ENCODE measurements around the gene METRNL.
"Not testable (repeated sequence)": the region's sequence is repeated elsewhere in the genome, so short reads cannot be mapped to it uniquely, and the experiment has no call there.

The METRNL gene

DNA sequence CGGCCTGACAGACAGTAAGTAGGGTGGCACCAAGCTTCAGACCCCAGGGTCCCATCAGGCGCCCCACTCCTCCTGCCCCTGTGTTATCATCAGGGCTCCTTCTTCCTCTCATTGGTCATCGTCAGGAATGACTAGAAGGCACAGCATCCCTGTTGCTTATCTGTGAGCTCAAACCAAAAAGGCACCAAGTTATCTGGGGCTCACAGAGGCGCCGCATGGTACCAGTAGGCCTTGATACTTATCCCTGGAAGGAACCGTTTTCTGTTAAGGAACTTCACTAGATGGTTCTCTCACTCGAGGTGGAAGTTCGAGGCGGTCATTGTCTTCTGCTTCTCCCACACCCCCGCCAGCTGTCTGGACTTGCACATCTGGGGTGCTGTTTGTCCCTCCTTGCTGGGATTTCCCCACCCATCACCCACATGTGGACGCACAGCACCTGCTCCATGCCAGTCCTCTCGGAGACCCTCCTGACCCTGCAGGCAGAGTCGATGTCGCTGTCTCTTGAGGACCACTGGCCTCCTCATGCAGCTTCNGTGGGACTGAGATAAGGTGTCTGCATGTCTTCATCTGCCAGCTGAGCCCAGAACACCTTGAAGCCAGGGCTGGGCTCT is 52.1 kb downstream of the METRNL start:
- Histone ChIP-seq H3K36me3 (no peaks in the 10 kb centered on the region), H3K4me2 (no peak overlapping the region), H3K27ac (no peak overlapping the region), H3K4me1 (peaks cover 0 to 19% (median 2%) of the 10 kb centered on the region in 10 experiments; a peak in 8 of 20 replicates), H3K4me3 (no peak overlapping the region), H3K27me3 (peaks cover 44 to 66% (median 51%) of the 10 kb centered on the region in 11 experiments), H3K9me3 (replicated peaks in 1 of 11) (no peaks in the 10 kb centered on the region), H4K20me1 (peaks cover 0 to 4% (median 0%) of the 10 kb centered on the region in 11 experiments; a peak in 3 of 22 replicates), H3K9ac (no peak overlapping the region)
- no peak for TF ChIP-seq Cebpa-rat (IDR thresholded peaks at IDR 0.05)

- Histone ChIP-seq H3K4me1 (peaks cover 0 to 23% (median 8%) of the 10 kb centered on the region in 10 experiments; a peak in 8 of 20 replicates), H4K20me1 (peaks cover 0 to 4% (median 0%) of the 10 kb centered on the region in 11 experiments; a peak in 3 of 22 replicates), H3K36me3 (no peaks in the 10 kb centered on the region), H3K4me2 (peak overlapping the region in 2 of 11 experiments; percentile 27 to 37; a peak in 2 of 22 replicates), H3K4me3 (no peak overlapping the region), H3K9ac (no peak overlapping the region), H3K27me3 (peaks cover 45 to 67% (median 52%) of the 10 kb centered on the region in 11 experiments), H3K9me3 (replicated peaks in 1 of 11) (no peaks in the 10 kb centered on the region), H3K27ac (no peak overlapping the region)
- TF ChIP-seq Cebpa-rat (IDR thresholded peaks at IDR 0.05), result no peak
Observed at GRCh38 chr17:83132251-83133081, 53.1 kb downstream of the METRNL start.

DNA sequence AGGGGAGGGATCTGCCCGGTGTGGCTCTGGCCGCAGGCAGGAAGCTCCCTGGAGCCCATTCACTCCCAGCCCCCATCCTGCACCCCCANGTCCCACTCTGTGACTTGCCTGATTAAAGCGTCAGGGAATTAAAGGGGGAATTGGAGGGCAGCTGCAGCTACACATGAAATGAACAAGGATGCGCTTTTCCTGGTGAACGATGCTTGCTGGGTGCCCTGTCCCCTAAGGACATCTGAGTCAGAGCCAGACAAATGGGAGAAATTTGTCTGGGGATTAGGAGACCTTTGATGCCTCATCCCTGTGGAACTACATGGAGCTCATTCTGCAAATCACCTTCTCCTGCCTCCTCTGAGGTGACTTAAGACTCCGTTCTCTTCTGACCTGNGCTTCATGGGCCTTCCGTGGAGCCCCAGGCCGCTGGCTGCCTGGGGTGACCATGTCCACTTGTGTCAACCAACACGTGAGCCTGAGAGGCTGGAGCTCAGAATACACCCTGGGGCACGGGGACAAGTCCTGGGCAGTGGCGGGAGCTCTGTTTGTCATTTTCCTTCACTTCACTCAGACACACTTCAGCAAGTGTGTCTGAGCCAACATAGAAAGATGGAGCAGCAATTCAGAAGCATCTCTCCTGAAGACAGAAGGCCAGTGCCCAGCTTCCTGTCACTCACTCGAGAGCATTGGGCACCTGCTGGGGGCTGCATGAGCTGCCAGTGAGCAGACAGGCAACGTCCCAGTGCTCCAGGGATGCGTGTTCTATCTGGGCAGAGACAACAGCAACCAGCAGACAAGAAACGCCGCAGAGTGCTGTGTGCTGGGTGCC is 54.1 kb downstream of the METRNL start:
- peaks cover 0 to 21% (median 11%) of the 10 kb centered on the region in 10 experiments; a peak in 8 of 20 replicates for H3K4me1 ChIP-seq
- H3K9me3 ChIP-seq (replicated peaks in 1 of 11), result no peaks in the 10 kb centered on the region
- no peak overlapping the region for H3K9ac ChIP-seq
- H3K27ac ChIP-seq, result no peak overlapping the region
- H3K4me3 ChIP-seq, result no peak overlapping the region
- H3K4me2 ChIP-seq, result no peak overlapping the region
- H4K20me1 ChIP-seq, result peaks cover 0 to 4% (median 0%) of the 10 kb centered on the region in 11 experiments; a peak in 3 of 22 replicates
- no peaks in the 10 kb centered on the region for H3K36me3 ChIP-seq
- no peak for TF ChIP-seq Cebpa-rat (IDR thresholded peaks at IDR 0.05)
- H3K27me3 ChIP-seq, result peaks cover 55 to 75% (median 62%) of the 10 kb centered on the region in 11 experiments

DNA sequence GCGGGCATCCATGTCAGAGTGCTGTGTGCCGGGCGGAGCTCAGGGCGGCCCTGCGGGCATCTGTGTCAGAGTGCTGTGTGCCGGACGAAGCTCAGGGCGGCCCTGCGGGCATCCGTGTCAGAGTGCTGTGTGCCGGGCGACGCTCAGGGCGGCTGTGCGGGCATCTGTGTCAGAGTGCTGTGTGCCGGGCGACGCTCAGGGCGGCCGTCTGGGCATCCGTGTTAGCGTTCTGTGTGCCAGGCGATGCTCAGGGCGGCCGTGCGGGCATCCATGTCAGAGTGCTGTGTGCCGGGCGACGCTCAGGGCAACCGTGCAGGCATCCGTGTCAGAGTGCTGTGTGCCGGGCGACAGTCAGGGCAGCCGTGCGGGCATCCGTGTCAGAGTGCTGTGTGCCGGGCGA is 55.0 kb downstream of the METRNL start:
- H3K9me3 ChIP-seq (replicated peaks in 1 of 11); H3K36me3 ChIP-seq; H3K4me2 ChIP-seq; H4K20me1 ChIP-seq; H3K9ac ChIP-seq; H3K27ac ChIP-seq; H3K4me3 ChIP-seq: not testable (repeated sequence)
- Histone ChIP-seq H3K4me1 (peaks cover 0 to 16% (median 10%) of the 10 kb centered on the region in 10 experiments; a peak in 7 of 20 replicates), H3K27me3 (peaks cover 53 to 74% (median 66%) of the 10 kb centered on the region in 11 experiments)

DNA sequence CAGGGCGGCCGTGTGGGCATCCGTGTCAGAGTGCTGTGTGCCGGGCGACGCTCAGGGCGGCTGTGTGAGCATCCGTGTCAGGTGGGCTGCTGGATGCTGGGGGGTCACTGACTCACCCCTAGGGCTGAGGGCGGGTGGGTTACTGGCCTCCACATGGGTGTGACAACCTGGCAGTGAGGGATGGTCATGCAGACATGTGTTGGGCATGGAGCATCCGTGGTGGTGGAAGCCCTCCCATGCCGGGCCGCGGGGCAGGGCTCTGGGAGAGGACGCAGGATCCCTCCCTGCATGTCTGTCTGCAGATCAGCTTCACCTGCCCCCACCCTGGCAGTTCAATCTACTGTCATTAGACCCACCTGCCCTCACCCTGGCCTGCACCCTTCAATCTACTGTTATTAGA is 56.3 kb downstream of the METRNL start:
- H3K27me3 ChIP-seq, result peaks cover 53 to 74% (median 66%) of the 10 kb centered on the region in 11 experiments
- peaks cover 0 to 16% (median 10%) of the 10 kb centered on the region in 10 experiments; a peak in 7 of 20 replicates for H3K4me1 ChIP-seq
- no peak overlapping the region for H3K9ac ChIP-seq
- peaks cover 0 to 4% (median 0%) of the 10 kb centered on the region in 11 experiments; a peak in 3 of 22 replicates for H4K20me1 ChIP-seq
- no peaks in the 10 kb centered on the region for H3K36me3 ChIP-seq
- H3K27ac ChIP-seq, result no peak overlapping the region
- no peaks in the 10 kb centered on the region for H3K9me3 ChIP-seq (replicated peaks in 1 of 11)
- H3K4me3 ChIP-seq, result no peak overlapping the region
- no peak for TF ChIP-seq Cebpa-rat (IDR thresholded peaks at IDR 0.05)
- H3K4me2 ChIP-seq, result no peak overlapping the region

- TF ChIP-seq Cebpa-rat (IDR thresholded peaks at IDR 0.05), result no peak
- Histone ChIP-seq H3K27ac (no peak overlapping the region), H3K4me3 (no peak overlapping the region), H3K9me3 (replicated peaks in 1 of 11) (no peaks in the 10 kb centered on the region), H4K20me1 (peaks cover 0 to 4% (median 0%) of the 10 kb centered on the region in 11 experiments; a peak in 3 of 22 replicates), H3K27me3 (peaks cover 53 to 74% (median 66%) of the 10 kb centered on the region in 11 experiments), H3K4me1 (peaks cover 0 to 16% (median 10%) of the 10 kb centered on the region in 10 experiments; a peak in 7 of 20 replicates), H3K36me3 (no peaks in the 10 kb centered on the region), H3K9ac (no peak overlapping the region), H3K4me2 (no peak overlapping the region)
Observed at GRCh38 chr17:83136156-83136555, 56.7 kb downstream of the METRNL start.

GRCh38 chr17:83136931-83137330 is 57.5 kb downstream of the METRNL start:
- no peak for TF ChIP-seq Cebpa-rat (IDR thresholded peaks at IDR 0.05)

GRCh38 chr17:83137523-83137922 is 58.1 kb downstream of the METRNL start:
- H3K4me2 ChIP-seq, result peak overlapping the region in 6 of 11 experiments; percentile 12 to 58 (median 31); a peak in 5 of 22 replicates
- H3K4me3 ChIP-seq, result no peak overlapping the region
- no peaks in the 10 kb centered on the region for H3K36me3 ChIP-seq
- peaks cover 3 to 7% (median 4%) of the 10 kb centered on the region in 11 experiments; a peak in 11 of 22 replicates for H3K9me3 ChIP-seq (replicated peaks in 1 of 11)
- H4K20me1 ChIP-seq, result peaks cover 0 to 4% (median 0%) of the 10 kb centered on the region in 11 experiments; a peak in 3 of 22 replicates
- H3K27me3 ChIP-seq, result peaks cover 53 to 66% (median 61%) of the 10 kb centered on the region in 11 experiments
- H3K9ac ChIP-seq, result no peak overlapping the region
- no peak for TF ChIP-seq Cebpa-rat (IDR thresholded peaks at IDR 0.05)
- no peak overlapping the region for H3K27ac ChIP-seq
- H3K4me1 ChIP-seq, result peaks cover 0 to 11% (median 10%) of the 10 kb centered on the region in 10 experiments; a peak in 7 of 20 replicates

More at GRCh38 chr17:83136931-83137330, 57.5 kb downstream of the METRNL start:
- H3K36me3 ChIP-seq, result no peaks in the 10 kb centered on the region
- H3K9me3 ChIP-seq (replicated peaks in 1 of 11), result peaks cover 0 to 1% (median 0%) of the 10 kb centered on the region in 11 experiments; a peak in 4 of 22 replicates
- H4K20me1 ChIP-seq, result peaks cover 0 to 4% (median 0%) of the 10 kb centered on the region in 11 experiments; a peak in 3 of 22 replicates
- H3K4me3 ChIP-seq, result no peak overlapping the region
- peak overlapping the region in 9 of 11 experiments; percentile 4 to 58 (median 29); a peak in 11 of 22 replicates for H3K4me2 ChIP-seq
- H3K27me3 ChIP-seq, result peaks cover 53 to 69% (median 65%) of the 10 kb centered on the region in 11 experiments
- H3K4me1 ChIP-seq, result peaks cover 0 to 16% (median 10%) of the 10 kb centered on the region in 10 experiments; a peak in 7 of 20 replicates
- no peak overlapping the region for H3K27ac ChIP-seq
- H3K9ac ChIP-seq, result no peak overlapping the region

Measured in BLaER1 treated with 17β-estradiol and CSF1 and Interleukin-3, amounts not matched to agents 10 nM and 100 nM (cell line).